ENCODE measurements around the gene PIM1.

Gene PIM1

DNA sequence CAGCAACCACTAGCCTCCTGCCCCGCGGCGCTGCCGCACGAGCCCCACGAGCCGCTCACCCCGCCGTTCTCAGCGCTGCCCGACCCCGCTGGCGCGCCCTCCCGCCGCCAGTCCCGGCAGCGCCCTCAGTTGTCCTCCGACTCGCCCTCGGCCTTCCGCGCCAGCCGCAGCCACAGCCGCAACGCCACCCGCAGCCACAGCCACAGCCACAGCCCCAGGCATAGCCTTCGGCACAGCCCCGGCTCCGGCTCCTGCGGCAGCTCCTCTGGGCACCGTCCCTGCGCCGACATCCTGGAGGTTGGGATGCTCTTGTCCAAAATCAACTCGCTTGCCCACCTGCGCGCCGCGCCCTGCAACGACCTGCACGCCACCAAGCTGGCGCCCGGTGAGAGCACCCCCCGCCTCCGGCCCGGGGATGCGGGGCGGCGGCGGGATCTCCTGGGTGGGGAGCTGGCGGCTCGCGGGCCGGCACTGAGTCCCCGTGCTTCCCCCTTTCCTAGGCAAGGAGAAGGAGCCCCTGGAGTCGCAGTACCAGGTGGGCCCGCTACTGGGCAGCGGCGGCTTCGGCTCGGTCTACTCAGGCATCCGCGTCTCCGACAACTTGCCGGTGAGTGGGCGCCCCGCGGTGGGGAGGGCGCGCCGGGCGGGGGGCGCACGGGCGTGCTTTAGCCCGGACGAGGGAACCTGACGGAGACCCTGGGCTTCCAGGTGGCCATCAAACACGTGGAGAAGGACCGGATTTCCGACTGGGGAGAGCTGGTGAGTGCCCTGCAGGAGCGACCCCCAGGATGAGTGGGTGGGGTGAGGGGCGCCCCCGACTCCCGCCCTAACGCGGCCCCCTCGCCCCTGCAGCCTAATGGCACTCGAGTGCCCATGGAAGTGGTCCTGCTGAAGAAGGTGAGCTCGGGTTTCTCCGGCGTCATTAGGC lies 585 bp downstream of the PIM1 start:
- DNase-seq (ENCODE audit: low spot score) = peak; percentile 62
- Histone ChIP-seq H2BK15ac (ENCODE audit: low read length) (peak overlapping the region; percentile 94), H3K4me2 (ENCODE audit: insufficient read depth, low read length, poor library complexity, severe bottlenecking) (peak overlapping the region; percentile 93), H3K4me3 (ENCODE audit: low read length in 2 of 2) (peak overlapping the region; percentile 94), H2BK12ac (ENCODE audit: low read length) (peak overlapping the region; percentile 99), H3K4me1 (ENCODE audit: control insufficient read depth in 2 of 2, insufficient read depth in 1 of 2, low read depth in 1 of 2, low read length in 2 of 2) (peaks cover 7 to 22% of the 10 kb centered on the region in 2 donors), H3K27ac (replicated peaks; ENCODE audit: low read length) (peak overlapping the region; percentile 51), H3K9me3 (replicated peaks in 1 of 2; ENCODE audit: control insufficient read depth in 2 of 2, insufficient read depth in 1 of 2, low read depth in 1 of 2, low read length in 2 of 2) (no peaks in the 10 kb centered on the region), H2AFZ (ENCODE audit: low read length) (peak overlapping the region; percentile 85), H3K36me3 (replicated peaks in 1 of 2; ENCODE audit: control insufficient read depth in 2 of 2, insufficient read depth in 2 of 2, low read length in 2 of 2) (peaks cover 21 to 33% of the 10 kb centered on the region in 2 donors), H4K91ac (ENCODE audit: low read depth, low read length, poor library complexity) (peak overlapping the region; percentile 86), H4K8ac (ENCODE audit: low read depth, low read length) (no peak overlapping the region), H3K79me1 (ENCODE audit: low read depth, low read length) (peaks cover 2% of the 10 kb centered on the region), H2BK120ac (ENCODE audit: low read depth, low read length) (peak overlapping the region; percentile 73), H3K9ac (ENCODE audit: low read depth, low read length, poor library complexity) (peak overlapping the region; percentile 99), H3K18ac (ENCODE audit: low read length) (peak overlapping the region; percentile 99), H3K4ac (ENCODE audit: low read length) (peak overlapping the region; percentile 54), H3K23ac (ENCODE audit: low read depth, low read length, poor library complexity) (peak overlapping the region; percentile 98), H3K27me3 (ENCODE audit: control insufficient read depth in 3 of 3, insufficient read depth in 3 of 3, low read depth in 1 of 3, low read length in 3 of 3) (peaks cover 0 to 2% (median 0%) of the 10 kb centered on the region in 3 experiments), H3K14ac (ENCODE audit: low read length) (peak overlapping the region; percentile 97), H2BK5ac (ENCODE audit: low read length) (peak overlapping the region; percentile 89), H2AK5ac (ENCODE audit: low read depth, low read length) (peak overlapping the region; percentile 59)
- no CpG with 5 or more reads among the region's 92 CpGs for WGBS, 2 donors (ENCODE audit: extremely low coverage in 2 of 2, insufficient read length in 2 of 2, insufficient replicate concordance in 1 of 2)

DNA sequence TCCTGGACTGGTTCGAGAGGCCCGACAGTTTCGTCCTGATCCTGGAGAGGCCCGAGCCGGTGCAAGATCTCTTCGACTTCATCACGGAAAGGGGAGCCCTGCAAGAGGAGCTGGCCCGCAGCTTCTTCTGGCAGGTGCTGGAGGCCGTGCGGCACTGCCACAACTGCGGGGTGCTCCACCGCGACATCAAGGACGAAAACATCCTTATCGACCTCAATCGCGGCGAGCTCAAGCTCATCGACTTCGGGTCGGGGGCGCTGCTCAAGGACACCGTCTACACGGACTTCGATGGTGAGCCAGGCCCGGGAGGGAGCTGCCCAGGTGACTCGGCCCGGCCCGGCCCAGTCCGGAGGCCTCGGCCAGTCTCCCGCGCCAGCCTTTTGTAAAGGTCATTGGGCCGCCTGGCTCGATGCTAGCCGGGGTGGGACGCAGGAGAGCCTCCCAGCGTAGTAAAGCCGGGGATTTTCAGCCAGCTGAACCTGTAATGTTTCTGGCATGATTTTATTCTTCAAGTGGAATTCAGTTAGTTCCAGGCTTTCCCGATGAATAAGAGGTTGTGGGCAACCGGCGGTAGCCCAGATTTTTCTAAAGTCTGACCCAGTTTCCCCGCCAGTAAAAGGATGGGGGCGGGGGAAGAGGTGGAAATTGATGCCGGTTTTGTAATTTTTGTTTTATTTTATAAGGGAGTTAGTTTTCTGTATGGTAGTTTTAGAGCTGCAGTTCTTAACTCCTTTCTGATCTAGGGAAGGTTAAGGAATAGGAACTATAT lies 1.4 kb downstream of the PIM1 start:
- peak overlapping the region; percentile 59 for H2AK5ac ChIP-seq (ENCODE audit: low read depth, low read length)
- H3K18ac ChIP-seq (ENCODE audit: low read length) = peak overlapping the region; percentile 99
- peak; percentile 41 for DNase-seq (ENCODE audit: low spot score)
- peak overlapping the region; percentile 94 for H3K4me3 ChIP-seq (ENCODE audit: low read length in 2 of 2)
- peak overlapping the region; percentile 99 for H3K9ac ChIP-seq (ENCODE audit: low read depth, low read length, poor library complexity)
- peaks cover 21 to 35% of the 10 kb centered on the region in 2 donors for H3K36me3 ChIP-seq (replicated peaks in 1 of 2; ENCODE audit: control insufficient read depth in 2 of 2, insufficient read depth in 2 of 2, low read length in 2 of 2)
- H2BK12ac ChIP-seq (ENCODE audit: low read length) = no peak overlapping the region
- H3K4ac ChIP-seq (ENCODE audit: low read length) = no peak overlapping the region
- H3K27ac ChIP-seq (replicated peaks; ENCODE audit: low read length) = no peak overlapping the region
- H2BK5ac ChIP-seq (ENCODE audit: low read length) = peak overlapping the region; percentile 89
- peak overlapping the region; percentile 94 for H2BK15ac ChIP-seq (ENCODE audit: low read length)
- peaks cover 0 to 2% (median 0%) of the 10 kb centered on the region in 3 experiments for H3K27me3 ChIP-seq (ENCODE audit: control insufficient read depth in 3 of 3, insufficient read depth in 3 of 3, low read depth in 1 of 3, low read length in 3 of 3)
- no CpG with 5 or more reads among the region's 45 CpGs for WGBS, 2 donors (ENCODE audit: extremely low coverage in 2 of 2, insufficient read length in 2 of 2, insufficient replicate concordance in 1 of 2)
- H3K9me3 ChIP-seq (replicated peaks in 1 of 2; ENCODE audit: control insufficient read depth in 2 of 2, insufficient read depth in 1 of 2, low read depth in 1 of 2, low read length in 2 of 2) = no peaks in the 10 kb centered on the region
- H3K23ac ChIP-seq (ENCODE audit: low read depth, low read length, poor library complexity) = no peak overlapping the region
- H2AFZ ChIP-seq (ENCODE audit: low read length) = peak overlapping the region; percentile 85
- H3K4me2 ChIP-seq (ENCODE audit: insufficient read depth, low read length, poor library complexity, severe bottlenecking) = peak overlapping the region; percentile 93
- H2BK120ac ChIP-seq (ENCODE audit: low read depth, low read length) = no peak overlapping the region
- peaks cover 2% of the 10 kb centered on the region for H3K79me1 ChIP-seq (ENCODE audit: low read depth, low read length)
- no peak overlapping the region for H4K8ac ChIP-seq (ENCODE audit: low read depth, low read length)
- H4K91ac ChIP-seq (ENCODE audit: low read depth, low read length, poor library complexity) = no peak overlapping the region
- no peak overlapping the region for H3K14ac ChIP-seq (ENCODE audit: low read length)
- H3K4me1 ChIP-seq (ENCODE audit: control insufficient read depth in 2 of 2, insufficient read depth in 1 of 2, low read depth in 1 of 2, low read length in 2 of 2) = peaks cover 7 to 22% of the 10 kb centered on the region in 2 donors

DNA sequence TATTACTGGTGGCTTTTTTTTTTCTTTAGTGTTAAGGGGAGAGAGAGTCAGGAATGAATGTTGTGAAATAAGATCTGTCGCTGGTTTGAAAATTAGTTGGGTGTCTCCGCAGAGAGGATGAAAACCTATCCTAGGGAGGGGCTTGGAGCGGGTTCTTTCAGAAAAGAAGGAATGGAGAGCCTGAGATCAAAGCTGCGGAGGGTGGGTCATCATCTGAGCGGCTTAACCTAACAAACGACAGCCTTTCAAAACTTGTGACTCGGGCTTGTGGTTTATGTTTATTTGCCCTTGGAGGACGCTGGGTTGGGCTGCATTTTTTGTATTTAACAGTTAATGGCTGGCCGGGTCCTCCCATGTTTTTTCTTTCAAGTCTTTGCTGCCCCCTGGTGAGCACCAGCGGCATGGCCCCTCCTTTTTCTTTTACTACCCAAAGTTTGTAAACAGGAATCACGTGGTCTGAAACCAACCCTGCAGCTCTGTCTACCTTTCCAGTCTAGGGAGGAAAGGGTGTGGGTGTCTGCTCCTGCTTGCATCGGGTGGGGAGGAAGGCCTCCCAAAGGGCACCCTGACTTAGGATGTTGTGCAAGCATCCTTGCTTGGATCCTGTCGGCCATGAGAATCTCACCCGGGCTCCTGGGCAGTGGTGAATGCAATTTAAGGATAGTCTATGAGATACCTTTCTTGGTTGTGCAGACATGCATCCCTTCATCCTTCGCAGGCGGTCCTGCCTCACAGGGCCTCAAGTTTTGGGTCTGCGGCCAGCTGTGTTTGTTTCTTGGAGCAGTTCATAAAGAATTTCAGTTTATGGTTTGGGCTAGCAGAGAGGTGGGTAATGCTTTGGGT lies 2.2 kb downstream of the PIM1 start:
- Histone ChIP-seq H2BK120ac (ENCODE audit: low read depth, low read length) (no peak overlapping the region), H3K4ac (ENCODE audit: low read length) (no peak overlapping the region), H4K8ac (ENCODE audit: low read depth, low read length) (no peak overlapping the region), H3K4me1 (ENCODE audit: control insufficient read depth in 2 of 2, insufficient read depth in 1 of 2, low read depth in 1 of 2, low read length in 2 of 2) (peaks cover 7 to 22% of the 10 kb centered on the region in 2 donors), H3K14ac (ENCODE audit: low read length) (no peak overlapping the region), H3K4me2 (ENCODE audit: insufficient read depth, low read length, poor library complexity, severe bottlenecking) (peak overlapping the region; percentile 63), H3K9me3 (replicated peaks in 1 of 2; ENCODE audit: control insufficient read depth in 2 of 2, insufficient read depth in 1 of 2, low read depth in 1 of 2, low read length in 2 of 2) (no peaks in the 10 kb centered on the region), H3K36me3 (replicated peaks in 1 of 2; ENCODE audit: control insufficient read depth in 2 of 2, insufficient read depth in 2 of 2, low read length in 2 of 2) (peaks cover 21 to 35% of the 10 kb centered on the region in 2 donors), H2AK5ac (ENCODE audit: low read depth, low read length) (peak overlapping the region; percentile 10), H3K27ac (replicated peaks; ENCODE audit: low read length) (no peak overlapping the region), H4K91ac (ENCODE audit: low read depth, low read length, poor library complexity) (no peak overlapping the region), H3K79me1 (ENCODE audit: low read depth, low read length) (peaks cover 2% of the 10 kb centered on the region), H2BK5ac (ENCODE audit: low read length) (no peak overlapping the region), H2AFZ (ENCODE audit: low read length) (peak overlapping the region; percentile 60), H2BK12ac (ENCODE audit: low read length) (no peak overlapping the region), H3K4me3 (ENCODE audit: low read length in 2 of 2) (peak overlapping the region; percentile 67 to 94), H3K27me3 (ENCODE audit: control insufficient read depth in 3 of 3, insufficient read depth in 3 of 3, low read depth in 1 of 3, low read length in 3 of 3) (peaks cover 0 to 2% (median 0%) of the 10 kb centered on the region in 3 experiments), H3K18ac (ENCODE audit: low read length) (no peak overlapping the region), H2BK15ac (ENCODE audit: low read length) (no peak overlapping the region), H3K23ac (ENCODE audit: low read depth, low read length, poor library complexity) (peak overlapping the region; percentile 70), H3K9ac (ENCODE audit: low read depth, low read length, poor library complexity) (no peak overlapping the region)
- no CpG with 5 or more reads among the region's 17 CpGs for WGBS, 2 donors (ENCODE audit: extremely low coverage in 2 of 2, insufficient read length in 2 of 2, insufficient replicate concordance in 1 of 2)
- DNase-seq (ENCODE audit: low spot score) = peak; percentile 82

Measured in neuronal stem cell (in vitro differentiated cells).